Upper lobe of right lung (tissue), 1 donor: ENCODE measurements around the gene SLC8A3. TPM values are rescaled to one million over a fixed set of nuclear protein-coding genes. Genes with fewer than 3 reads are reported as not detected.

ENCODE experiments used
- ATAC-seq: fragments of 200-7000 bp; cut with Tn5 transposase; one replicate; pipeline ENCODE4 v1.9.1; 2020; ENCODE audit warnings: mild to moderate bottlenecking, moderate library complexity
- DNase-seq: peaks from one replicate; pipeline ENCODE4 v3.0.0-alpha.2; 2020
- H3K27ac ChIP-seq: fragments of 200-600 bp; one replicate; pipeline ENCODE4 v1.8.0; 2022
- H3K27me3 ChIP-seq: fragments of 200-600 bp; one replicate; pipeline ENCODE4 v1.8.0; 2022; ENCODE audit warnings: mild to moderate bottlenecking
- H3K36me3 ChIP-seq: fragments of 200-600 bp; one replicate; pipeline ENCODE4 v1.8.0; 2022
- H3K4me1 ChIP-seq: fragments of 200-600 bp; one replicate; pipeline ENCODE4 v1.8.0; 2022
- H3K4me3 ChIP-seq: fragments of 200-600 bp; one replicate; pipeline ENCODE4 v1.8.0; 2022; ENCODE audit warnings: mild to moderate bottlenecking
- H3K9me3 ChIP-seq: fragments of 200-600 bp; one replicate; pipeline ENCODE4 v1.8.0; 2022
- intact Hi-C: fragments of 100-400 bp; cut with DNase I; formaldehyde crosslinking; loops from one replicate; pipeline ENCODE4 v1.11.0; 2022
- total RNA-seq: library from RNA; stranded (reverse); fragmentation: NEBNext Ultra II Directional; extraction: Animal tissue kit (Norgen Biotek cat#: 25700); gene quantifications from one replicate; pipeline ENCODE4 v1.2.1, GENCODE V29; 2021
- TF ChIP-seq, protein P1 (sequence below): fragments of 200-600 bp; IDR thresholded peaks from one replicate; pipeline ENCODE4 v1.8.0; 2022; ENCODE audit warnings: antibody characterized with exemption
- donor health status: DM: no; HTN: yes; CAD: no; lungs with severe emphysema.

SLC8A3 gene
- total RNA-seq, 1 donor from 2014 or later, result 1.8 TPM

DNA sequence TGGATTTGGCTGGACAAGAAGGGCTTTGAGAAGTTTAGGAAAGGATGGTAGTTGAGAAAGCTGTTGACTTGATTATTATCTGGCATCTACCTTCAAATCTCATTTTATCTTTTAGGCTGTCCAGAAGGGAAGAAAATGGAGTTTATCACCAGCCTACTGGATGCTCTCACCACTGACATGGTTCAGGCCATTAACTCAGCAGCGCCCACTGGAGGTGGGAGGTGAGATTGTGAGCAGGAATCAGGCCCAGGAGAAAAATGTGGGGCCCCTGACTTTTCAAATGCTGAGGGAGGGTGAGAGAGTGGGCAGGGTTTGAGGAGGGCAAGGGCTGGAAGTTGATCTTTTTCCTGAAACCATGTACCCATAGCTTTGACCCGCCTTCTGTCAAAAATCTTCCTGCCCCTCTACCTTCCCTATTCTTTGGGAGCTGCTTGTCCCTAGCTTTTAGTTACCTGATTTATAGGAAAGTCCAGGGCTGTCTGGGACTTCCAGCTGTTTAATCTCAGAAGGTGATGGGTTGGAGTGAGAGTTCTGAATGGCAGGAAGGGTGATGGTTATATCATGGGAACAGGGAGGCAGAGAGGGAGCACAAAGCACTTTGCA lies 175.4 kb downstream of the SLC8A3 start:
- intact Hi-C loops, result no loop called here
- Histone ChIP-seq H3K36me3 (no peaks in the 10 kb centered on the region), H3K4me1 (peaks cover 1% of the 10 kb centered on the region), H3K27ac (no peak overlapping the region), H3K27me3 (no peaks in the 10 kb centered on the region), H3K4me3 (no peak overlapping the region), H3K9me3 (no peaks in the 10 kb centered on the region)
- DNase-seq (no peak), ATAC-seq (peak; percentile 49)
- TF ChIP-seq, protein P1, sequence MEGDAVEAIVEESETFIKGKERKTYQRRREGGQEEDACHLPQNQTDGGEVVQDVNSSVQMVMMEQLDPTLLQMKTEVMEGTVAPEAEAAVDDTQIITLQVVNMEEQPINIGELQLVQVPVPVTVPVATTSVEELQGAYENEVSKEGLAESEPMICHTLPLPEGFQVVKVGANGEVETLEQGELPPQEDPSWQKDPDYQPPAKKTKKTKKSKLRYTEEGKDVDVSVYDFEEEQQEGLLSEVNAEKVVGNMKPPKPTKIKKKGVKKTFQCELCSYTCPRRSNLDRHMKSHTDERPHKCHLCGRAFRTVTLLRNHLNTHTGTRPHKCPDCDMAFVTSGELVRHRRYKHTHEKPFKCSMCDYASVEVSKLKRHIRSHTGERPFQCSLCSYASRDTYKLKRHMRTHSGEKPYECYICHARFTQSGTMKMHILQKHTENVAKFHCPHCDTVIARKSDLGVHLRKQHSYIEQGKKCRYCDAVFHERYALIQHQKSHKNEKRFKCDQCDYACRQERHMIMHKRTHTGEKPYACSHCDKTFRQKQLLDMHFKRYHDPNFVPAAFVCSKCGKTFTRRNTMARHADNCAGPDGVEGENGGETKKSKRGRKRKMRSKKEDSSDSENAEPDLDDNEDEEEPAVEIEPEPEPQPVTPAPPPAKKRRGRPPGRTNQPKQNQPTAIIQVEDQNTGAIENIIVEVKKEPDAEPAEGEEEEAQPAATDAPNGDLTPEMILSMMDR, result peak; percentile 50

GRCh38 chr14:70011708-70012107 lies 177.0 kb downstream of the SLC8A3 start:
- intact Hi-C loops, result no loop called here
- Histone ChIP-seq H3K36me3 (no peaks in the 10 kb centered on the region), H3K27ac (no peak overlapping the region), H3K4me1 (no peaks in the 10 kb centered on the region), H3K27me3 (no peaks in the 10 kb centered on the region), H3K4me3 (no peak overlapping the region), H3K9me3 (no peaks in the 10 kb centered on the region)
- TF ChIP-seq, protein P1, result no peak
- no peak for DNase-seq
- ATAC-seq, result no peak

- no peaks in the 10 kb centered on the region for H3K27me3 ChIP-seq
- no peaks in the 10 kb centered on the region for H3K9me3 ChIP-seq
- TF ChIP-seq, protein P1, result no peak
- H3K36me3 ChIP-seq, result no peaks in the 10 kb centered on the region
- DNase-seq (no peak), ATAC-seq (no peak)
- no peaks in the 10 kb centered on the region for H3K4me1 ChIP-seq
- no peak overlapping the region for H3K27ac ChIP-seq
- no peak overlapping the region for H3K4me3 ChIP-seq
- intact Hi-C loops, result no loop called here
Measured at GRCh38 chr14:70011098-70011497, 177.7 kb downstream of the SLC8A3 start.

- intact Hi-C loops, result no loop called here
- H3K9me3 ChIP-seq, result no peaks in the 10 kb centered on the region
- H3K4me1 ChIP-seq, result no peaks in the 10 kb centered on the region
- no peak for DNase-seq
- H3K4me3 ChIP-seq, result no peak overlapping the region
- no peaks in the 10 kb centered on the region for H3K36me3 ChIP-seq
- H3K27me3 ChIP-seq, result no peaks in the 10 kb centered on the region
- ATAC-seq, result no peak
- TF ChIP-seq, protein P1, result no peak
- H3K27ac ChIP-seq, result no peak overlapping the region
Measured at GRCh38 chr14:70009961-70010360, 178.8 kb downstream of the SLC8A3 start.

DNA sequence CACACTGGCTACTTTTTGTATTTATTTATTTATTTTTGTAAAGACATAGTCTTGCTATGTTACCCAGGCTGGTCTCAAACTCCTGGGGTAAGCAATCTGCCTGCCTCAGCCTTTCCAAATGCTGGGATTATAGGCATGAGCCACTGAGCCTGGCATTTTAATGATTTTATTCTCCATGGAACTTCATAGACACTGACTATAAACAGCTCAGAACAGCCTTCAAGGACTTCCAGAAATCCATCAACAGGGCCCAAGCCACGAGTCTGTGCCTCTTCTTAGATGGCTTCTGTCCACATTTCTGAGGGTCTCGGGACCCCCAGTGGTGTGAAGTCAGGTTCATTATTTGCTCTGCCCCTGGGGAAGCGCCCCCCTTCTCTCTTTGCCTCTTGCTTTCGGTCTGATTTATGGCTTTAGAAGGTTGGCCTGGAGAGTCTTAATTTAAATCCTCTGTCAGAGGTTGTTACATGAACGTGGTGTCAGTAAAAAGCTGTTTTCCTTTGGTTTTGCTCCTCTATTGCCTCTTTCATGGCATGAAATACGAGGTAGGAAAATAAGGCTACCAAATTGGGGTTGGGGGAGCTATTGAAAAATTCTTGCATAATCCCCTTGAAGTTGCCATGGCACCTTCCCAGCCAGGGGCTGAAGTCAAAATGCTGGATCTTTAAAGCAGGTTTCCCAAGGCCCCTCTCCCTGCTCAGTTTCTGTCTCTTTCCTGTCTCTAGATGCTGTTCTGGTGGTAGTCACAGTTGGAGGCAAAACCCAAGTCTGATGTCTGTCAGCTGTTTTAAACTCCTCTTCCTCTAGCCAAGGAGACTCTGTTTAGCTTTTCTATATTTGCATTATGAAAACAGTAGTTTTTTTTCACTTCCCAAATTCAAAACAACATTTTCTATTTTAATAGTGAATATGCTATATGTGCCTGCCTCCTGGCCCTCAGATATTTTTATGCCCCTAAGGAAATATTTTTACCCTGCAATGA lies 180.2 kb downstream of the SLC8A3 start:
- H3K27me3 ChIP-seq, result no peaks in the 10 kb centered on the region
- DNase-seq (no peak), ATAC-seq (no peak)
- intact Hi-C loops, result no loop called here
- TF ChIP-seq, protein P1, result no peak
- no peaks in the 10 kb centered on the region for H3K4me1 ChIP-seq
- H3K27ac ChIP-seq, result no peak overlapping the region
- H3K4me3 ChIP-seq, result no peak overlapping the region
- H3K9me3 ChIP-seq, result no peaks in the 10 kb centered on the region
- no peaks in the 10 kb centered on the region for H3K36me3 ChIP-seq
